ENCODE data around the gene CTRB1.

DNA sequence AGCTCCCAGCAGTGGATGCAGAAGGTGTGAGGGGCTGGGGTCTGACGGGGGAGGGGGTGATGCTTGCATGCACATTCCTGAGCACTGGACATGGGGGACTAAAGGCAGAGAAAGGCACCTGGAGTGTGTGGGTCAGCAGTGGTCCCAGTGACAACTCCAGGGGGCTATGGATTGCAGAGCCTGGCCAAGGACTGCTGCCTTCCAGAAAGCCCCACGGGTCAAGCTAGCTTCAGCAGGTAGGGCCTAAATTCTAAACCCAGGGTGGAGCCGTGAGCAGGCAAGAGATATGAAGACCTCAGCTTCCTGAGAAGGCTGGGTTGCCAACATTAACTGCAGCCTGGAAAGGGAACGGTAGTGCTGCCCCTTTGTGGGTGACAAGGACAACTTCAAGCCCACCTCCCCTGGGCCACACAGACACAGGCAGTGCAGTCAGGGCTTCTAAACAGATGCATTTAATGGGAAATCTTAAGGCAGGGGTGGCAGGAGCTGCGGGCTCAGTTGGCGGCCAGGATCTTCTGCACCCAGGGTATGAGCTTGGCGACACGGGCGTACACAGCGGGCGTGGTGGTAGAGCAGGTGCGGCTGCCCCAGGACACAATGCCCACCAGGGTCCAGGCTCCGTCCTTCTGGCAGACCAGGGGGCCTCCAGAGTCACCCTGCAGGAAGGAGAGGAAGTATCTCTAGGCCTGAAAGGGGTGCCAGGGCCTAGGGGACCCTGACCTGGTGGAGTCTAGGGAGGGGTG, 14.9 kb upstream of the CTRB1 start:
- TF ChIP-seq, protein P1, sequence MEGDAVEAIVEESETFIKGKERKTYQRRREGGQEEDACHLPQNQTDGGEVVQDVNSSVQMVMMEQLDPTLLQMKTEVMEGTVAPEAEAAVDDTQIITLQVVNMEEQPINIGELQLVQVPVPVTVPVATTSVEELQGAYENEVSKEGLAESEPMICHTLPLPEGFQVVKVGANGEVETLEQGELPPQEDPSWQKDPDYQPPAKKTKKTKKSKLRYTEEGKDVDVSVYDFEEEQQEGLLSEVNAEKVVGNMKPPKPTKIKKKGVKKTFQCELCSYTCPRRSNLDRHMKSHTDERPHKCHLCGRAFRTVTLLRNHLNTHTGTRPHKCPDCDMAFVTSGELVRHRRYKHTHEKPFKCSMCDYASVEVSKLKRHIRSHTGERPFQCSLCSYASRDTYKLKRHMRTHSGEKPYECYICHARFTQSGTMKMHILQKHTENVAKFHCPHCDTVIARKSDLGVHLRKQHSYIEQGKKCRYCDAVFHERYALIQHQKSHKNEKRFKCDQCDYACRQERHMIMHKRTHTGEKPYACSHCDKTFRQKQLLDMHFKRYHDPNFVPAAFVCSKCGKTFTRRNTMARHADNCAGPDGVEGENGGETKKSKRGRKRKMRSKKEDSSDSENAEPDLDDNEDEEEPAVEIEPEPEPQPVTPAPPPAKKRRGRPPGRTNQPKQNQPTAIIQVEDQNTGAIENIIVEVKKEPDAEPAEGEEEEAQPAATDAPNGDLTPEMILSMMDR (IDR thresholded peaks at IDR 0.05): no peak
- no peak for TF ChIP-seq POLR2A (IDR thresholded peaks at IDR 0.05)
- TF ChIP-seq POLR2AphosphoS5 (IDR thresholded peaks at IDR 0.05; ENCODE audit: insufficient read depth in 1 of 2, low read depth in 1 of 2): no peak
